H1 (cell line): ENCODE results near the gene SOX12. TPM values are rescaled to one million over a fixed set of nuclear protein-coding genes. Genes with fewer than 3 reads are reported as not detected.

Source experiments
- CTCF ChIA-PET: fragments of 300-600 bp; sonication (Branson Sonifier 250); formaldehyde crosslinking; loops from one replicate; lab custom pipeline; 2021; ENCODE audit not compliant: partially characterized antibody; lab: Charles Lee
- POLR2A ChIA-PET: fragments of 300-600 bp; sonication (Branson Sonifier 250); formaldehyde crosslinking; loops from one replicate; lab custom pipeline; 2021; ENCODE audit warnings: inconsistent platforms; ENCODE audit not compliant: partially characterized antibody; lab: Charles Lee
- DNase-seq, 2 experiments: peaks; one replicate each; pipeline versions ENCODE4 v3.0.0 to v3.0.0-alpha.2; 2010 to 2022; ENCODE audit warnings: low spot score in 2 of 2, low read depth in 1 of 2, mixed read lengths in 1 of 2
- FAIRE-seq: peaks from 2 replicates; lab custom pipeline; 2011; peaks lifted over from hg19 to GRCh38; lab: Jason Lieb, UNC
- H2AFZ ChIP-seq: 2 replicates; pipeline ENCODE4 v1.8.1; 2012; ENCODE audit warnings: low read length, inconsistent platforms
- H2AK5ac ChIP-seq: 2 replicates; pipeline ENCODE4 v1.6.1; 2013; ENCODE audit warnings: low read depth, low read length
- H2BK120ac ChIP-seq: replicated peaks from 2 replicates; pipeline ENCODE3; 2013; ENCODE audit warnings: low read depth, low read length, inconsistent platforms
- H2BK12ac ChIP-seq: 2 replicates; pipeline ENCODE4 v1.6.1; 2013; ENCODE audit warnings: low read depth, low read length
- H2BK15ac ChIP-seq: 2 replicates; pipeline ENCODE4 v1.6.1; 2013; ENCODE audit warnings: low read length
- H2BK20ac ChIP-seq: 2 replicates; pipeline ENCODE4 v1.6.1; 2013; ENCODE audit warnings: low read length
- H2BK5ac ChIP-seq: 2 replicates; pipeline ENCODE4 v1.6.1; 2013; ENCODE audit warnings: low read depth, low read length
- H3K14ac ChIP-seq: 2 replicates; pipeline ENCODE4 v1.6.1; 2013; ENCODE audit warnings: inconsistent platforms; ENCODE audit not compliant: insufficient read length
- H3K18ac ChIP-seq: 2 replicates; pipeline ENCODE4 v1.6.1; 2013; ENCODE audit warnings: low read length; ENCODE audit errors: extremely low read depth
- H3K23ac ChIP-seq: 2 replicates; pipeline ENCODE4 v1.6.1; 2013; ENCODE audit warnings: inconsistent platforms; ENCODE audit not compliant: insufficient read length
- H3K23me2 ChIP-seq: 2 replicates; pipeline ENCODE4 v1.6.1; 2013; ENCODE audit warnings: low read depth, low read length
- H3K27ac ChIP-seq: 2 replicates; pipeline ENCODE4 v1.6.1; 2011; ENCODE audit warnings: low read depth, low read length, inconsistent platforms
- H3K27me3 ChIP-seq, 4 experiments: replicated peaks in 1 of 4; 1 replicate in 1 of 4; 2 replicates in 3 of 4; pipeline versions ENCODE4 v1.6.1 to v1.8.1; 2011 to 2013; ENCODE audit warnings: low read length in 3 of 4, mild to moderate bottlenecking in 3 of 4, inconsistent platforms in 2 of 4, mixed read lengths in 2 of 4, moderate library complexity in 1 of 4; ENCODE audit not compliant: control insufficient read depth in 3 of 4, insufficient read depth in 3 of 4; ENCODE audit errors: extremely low read depth in 1 of 4
- H3K36me3 ChIP-seq, 4 experiments: 2 replicates each; pipeline versions ENCODE4 v1.6.1 to v1.8.1; 2011 to 2013; ENCODE audit warnings: mild to moderate bottlenecking in 4 of 4, low read length in 3 of 4, moderate library complexity in 2 of 4, control low read depth in 1 of 4, inconsistent platforms in 1 of 4; ENCODE audit not compliant: insufficient read depth in 4 of 4, control insufficient read depth in 2 of 4
- H3K4ac ChIP-seq: replicated peaks from 2 replicates; pipeline ENCODE3; 2013; ENCODE audit warnings: low read length, low read depth, mixed read lengths, inconsistent platforms; ENCODE audit not compliant: insufficient read length
- H3K4me1 ChIP-seq, 4 experiments: replicated peaks in 1 of 4; 1 replicate in 1 of 4; 2 replicates in 3 of 4; pipeline versions ENCODE4 v1.6.1 to v1.8.1; 2011 to 2013; ENCODE audit warnings: low read length in 3 of 4, inconsistent platforms in 2 of 4, mixed read lengths in 1 of 4; ENCODE audit not compliant: insufficient read depth in 4 of 4, control insufficient read depth in 3 of 4
- H3K4me2 ChIP-seq, 2 experiments: 2 replicates each; pipeline versions ENCODE4 v1.6.1 to v1.8.1; 2011 to 2013; ENCODE audit warnings: low read depth in 2 of 2, low read length in 2 of 2, control low read depth in 1 of 2, inconsistent platforms in 1 of 2, mild to moderate bottlenecking in 1 of 2; ENCODE audit not compliant: insufficient read depth in 1 of 2
- H3K4me3 ChIP-seq, 4 experiments: fragments of 200-600, 300-600 bp in 1 of 4; sonication (generic), shearing (Covaris generic), sonication (Bioruptor Twin) in 1 of 4; 2 replicates each; pipeline versions ENCODE4 v1.5.1 to v1.8.1; 2011 to 2016; ENCODE audit warnings: low read length in 4 of 4, low read depth in 3 of 4, control low read depth in 2 of 4, inconsistent platforms in 2 of 4, mild to moderate bottlenecking in 2 of 4, mixed read lengths in 1 of 4, moderate library complexity in 1 of 4; ENCODE audit not compliant: insufficient read depth in 2 of 4; ENCODE audit errors: extremely low read depth in 1 of 4
- H3K56ac ChIP-seq: replicated peaks from 2 replicates; pipeline ENCODE3; 2013; ENCODE audit warnings: low read depth, mild to moderate bottlenecking, mixed read lengths, low read length, inconsistent platforms; ENCODE audit not compliant: insufficient read length
- H3K79me1 ChIP-seq: 2 replicates; pipeline ENCODE4 v1.6.1; 2013; ENCODE audit warnings: low read depth, low read length, control low read depth
- H3K79me2 ChIP-seq, 2 experiments: 2 replicates each; pipeline versions ENCODE4 v1.6.1 to v1.8.1; 2012 to 2013; ENCODE audit warnings: low read length in 2 of 2, mild to moderate bottlenecking in 2 of 2, inconsistent platforms in 1 of 2; ENCODE audit not compliant: insufficient read depth in 2 of 2, control insufficient read depth in 1 of 2
- H3K9ac ChIP-seq, 4 experiments: replicated peaks in 1 of 4; 1 replicate in 1 of 4; 2 replicates in 3 of 4; pipeline versions ENCODE4 v1.6.1 to v1.8.1; 2011 to 2013; ENCODE audit warnings: low read depth in 3 of 4, low read length in 3 of 4, control low read depth in 2 of 4, mild to moderate bottlenecking in 2 of 4, moderate library complexity in 2 of 4, inconsistent platforms in 1 of 4; ENCODE audit errors: extremely low read depth in 1 of 4
- H3K9me3 ChIP-seq, 2 experiments: 2 replicates each; pipeline versions ENCODE4 v1.6.1 to v1.8.1; 2012 to 2013; ENCODE audit warnings: mild to moderate bottlenecking in 2 of 2, moderate library complexity in 2 of 2, control low read depth in 1 of 2, inconsistent platforms in 1 of 2, low read depth in 1 of 2, low read length in 1 of 2, mixed read lengths in 1 of 2; ENCODE audit not compliant: insufficient read depth in 2 of 2
- H4K20me1 ChIP-seq, 2 experiments: replicated peaks in 1 of 2; 2 replicates each; pipeline versions ENCODE3 to v1.8.1; 2011 to 2013; ENCODE audit warnings: inconsistent platforms in 2 of 2, low read length in 2 of 2, mild to moderate bottlenecking in 1 of 2; ENCODE audit not compliant: insufficient read depth in 2 of 2, control insufficient read depth in 1 of 2
- H4K5ac ChIP-seq: 2 replicates; pipeline ENCODE4 v1.6.1; 2013; ENCODE audit warnings: low read length, low read depth, mixed read lengths, inconsistent platforms; ENCODE audit not compliant: insufficient read length
- H4K8ac ChIP-seq: 2 replicates; pipeline ENCODE4 v1.8.0; 2013; ENCODE audit warnings: mild to moderate bottlenecking, moderate library complexity, low read length, inconsistent platforms; ENCODE audit not compliant: insufficient read depth; ENCODE audit errors: extremely low read depth
- H4K91ac ChIP-seq: replicated peaks from 2 replicates; pipeline ENCODE3; 2013; ENCODE audit warnings: low read length, mixed read lengths, inconsistent platforms; ENCODE audit not compliant: insufficient read length
- BACH1 ChIP-seq: IDR thresholded peaks from 2 replicates; pipeline ENCODE4 v1.6.1; 2012; ENCODE audit warnings: low read length, improper control_type of control experiment
- CREB1 ChIP-seq: IDR thresholded peaks from 2 replicates; pipeline ENCODE4 v1.6.1; 2012; ENCODE audit warnings: inconsistent platforms
- EGR1 ChIP-seq: IDR thresholded peaks from 2 replicates; pipeline ENCODE4 v1.6.1; 2011; ENCODE audit warnings: low read depth, low read length, borderline replicate concordance
- EP300 ChIP-seq, 2 experiments: IDR thresholded peaks; 1 replicate in 1 of 2; 2 replicates in 1 of 2; pipeline ENCODE4 v1.6.1; 2011 to 2012; ENCODE audit warnings: low read depth in 2 of 2, low read length in 2 of 2, mild to moderate bottlenecking in 2 of 2, borderline replicate concordance in 1 of 2, inconsistent platforms in 1 of 2, moderate library complexity in 1 of 2
- GTF2F1 ChIP-seq: IDR thresholded peaks from 2 replicates; pipeline ENCODE4 v1.6.1; 2012; ENCODE audit warnings: low read depth, low read length, improper control_type of control experiment, borderline replicate concordance
- KDM1A ChIP-seq: fragments of 200-600, 300-600 bp; sonication (generic); IDR thresholded peaks from 2 replicates; pipeline ENCODE4 v1.7.1; 2016; ENCODE audit warnings: mild to moderate bottlenecking, low read length, borderline replicate concordance
- KDM5A ChIP-seq: fragments of 200-600 bp; IDR thresholded peaks from 2 replicates; pipeline ENCODE4 v1.7.1; 2012; ENCODE audit warnings: mild to moderate bottlenecking, low read length, inconsistent platforms, mixed read lengths
- SAP30 ChIP-seq: fragments of 300-600 bp; sonication (generic); IDR thresholded peaks from 2 replicates; pipeline ENCODE4 v1.7.1; 2012; ENCODE audit warnings: low read length, moderate library complexity, mild to moderate bottlenecking, inconsistent platforms; ENCODE audit not compliant: insufficient read depth, insufficient replicate concordance
- TCF12 ChIP-seq: IDR thresholded peaks from 2 replicates; pipeline ENCODE4 v1.6.1; 2011; ENCODE audit warnings: low read depth, mild to moderate bottlenecking, low read length
- WGBS, 2 experiments: shearing (Covaris generic) in 1 of 2; methylation state at CpG; one replicate each; pipeline versions ENCODE4 v1.1.6 to v1.1.7; 2013 to 2015; ENCODE audit warnings: low lambda C conversion rate in 2 of 2, mixed read lengths in 2 of 2, inconsistent platforms in 1 of 2, low coverage in 1 of 2, missing lambda C conversion rate in 1 of 2; ENCODE audit not compliant: insufficient replicate concordance in 2 of 2, insufficient coverage in 1 of 2, insufficient read length in 1 of 2; ENCODE audit errors: extremely low coverage in 1 of 2, missing lambda C conversion rate in 1 of 2; 5-methylcytosine and 5-hydroxymethylcytosine counted together
- polyA plus RNA-seq, 7 experiments: library from polyadenylated mRNA; depleted of rRNA in 3 of 7; stranded (reverse) in 5 of 7; unstranded in 2 of 7; fragments of >200 nt in 5 of 7; fragments of 200-250 nt in 2 of 7; gene quantifications; 1 replicate in 5 of 7; 2 replicates in 1 of 7; 4 replicates in 1 of 7; pipeline versions ENCODE4 v1.2.1 to v1.2.3, GENCODE V29; 2011 to 2013; ENCODE audit warnings: missing spikeins in 2 of 7, mixed read lengths in 2 of 7
- total RNA-seq: library from RNA; stranded (reverse); fragmentation: NEBNext Ultra II Directional; extraction: Animal tissue kit (Norgen Biotek cat#: 25700); gene quantifications from 2 replicates; pipeline ENCODE4 v1.2.1, GENCODE V29; 2021
- TF ChIP-seq, protein P1 (sequence below): IDR thresholded peaks from 2 replicates; pipeline ENCODE4 v1.6.1; 2012; ENCODE audit warnings: inconsistent platforms

The SOX12 gene
- total and polyA plus RNA-seq, 2 of the 8 experiments (the other 6 are each of a cell fraction or from before 2014, with no cell fraction given): 6.4 to 63.0 TPM

DNA sequence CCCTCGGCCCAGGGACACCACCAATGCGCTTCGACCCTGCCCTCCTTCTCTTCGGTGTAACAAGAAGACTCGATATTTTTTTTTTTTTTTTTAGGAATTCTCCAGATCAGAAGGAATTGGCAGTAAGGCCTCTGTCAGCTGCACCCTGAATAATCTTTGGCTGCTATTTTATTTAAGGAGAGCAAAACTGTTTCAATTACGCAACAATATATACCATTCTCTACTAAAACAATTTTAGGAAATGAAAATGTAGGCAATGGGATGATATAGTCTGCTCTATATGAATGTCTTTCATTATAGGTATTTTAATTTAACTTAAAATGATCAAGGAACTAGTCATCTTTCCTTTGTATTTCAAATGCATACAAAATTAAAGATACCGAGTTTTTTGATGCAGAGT lies 14.7 kb upstream of the SOX12 start:
- H3K9ac ChIP-seq: no peak overlapping the region
- H2AK5ac ChIP-seq: no peak overlapping the region
- no peak overlapping the region for H2BK15ac ChIP-seq
- POLR2A ChIA-PET: interaction anchor here (1.9 to 6.4 kb wide), 4 partner anchors 12 to 37 kb away, joined by 6 to 97 read pairs (median 48); partner anchors contain the start of genes NRSN2, SOX12 and ZCCHC3
- CTCF ChIA-PET: interaction anchor here (1.0 to 4.5 kb wide), 4 partner anchors 11 to 44 kb away, joined by 3 to 30 read pairs (median 24); no protein-coding TSS in a partner anchor
- TF ChIP-seq CREB1: no peak
- TF ChIP-seq, protein P1, sequence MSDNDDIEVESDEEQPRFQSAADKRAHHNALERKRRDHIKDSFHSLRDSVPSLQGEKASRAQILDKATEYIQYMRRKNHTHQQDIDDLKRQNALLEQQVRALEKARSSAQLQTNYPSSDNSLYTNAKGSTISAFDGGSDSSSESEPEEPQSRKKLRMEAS: no peak
- no peak for TF ChIP-seq EP300 (IDR thresholded peaks at IDR 0.05; ENCODE audit: borderline replicate concordance in 1 of 2, low read depth in 2 of 2, low read length in 2 of 2)
- TF ChIP-seq EGR1: no peak
- no peak for TF ChIP-seq GTF2F1
- TF ChIP-seq KDM1A: no peak
- no peak for TF ChIP-seq BACH1
- TF ChIP-seq SAP30: no peak
- no peak for TF ChIP-seq TCF12
- TF ChIP-seq KDM5A: no peak
- TF ChIP-seq, all 59 proteins: peak for 0
- no peaks in the 10 kb centered on the region for H3K79me2 ChIP-seq
- H4K91ac ChIP-seq: no peak overlapping the region
- H4K20me1 ChIP-seq: no peaks in the 10 kb centered on the region
- no peak overlapping the region for H3K14ac ChIP-seq
- H4K5ac ChIP-seq: no peak overlapping the region
- no peak overlapping the region for H4K8ac ChIP-seq
- H3K23ac ChIP-seq: no peak overlapping the region
- H3K27me3 ChIP-seq: no peaks in the 10 kb centered on the region
- peak overlapping the region; percentile 19 to 92; a peak in 3 of 4 replicates for H3K4me2 ChIP-seq
- no peak overlapping the region for H2AFZ ChIP-seq
- H2BK12ac ChIP-seq: no peak overlapping the region
- no peak overlapping the region for H3K56ac ChIP-seq
- no peak overlapping the region for H3K27ac ChIP-seq
- H3K4ac ChIP-seq: no peak overlapping the region
- no peak overlapping the region for H2BK20ac ChIP-seq
- no peak overlapping the region for H2BK5ac ChIP-seq
- peak overlapping the region in 1 of 4 experiments; percentile 44; a peak in 2 of 8 replicates for H3K4me3 ChIP-seq
- no peak overlapping the region for H3K18ac ChIP-seq
- H2BK120ac ChIP-seq: no peak overlapping the region
- no peaks in the 10 kb centered on the region for H3K36me3 ChIP-seq
- 1% methylated on average over 7 of the region's 7 CpGs; no CpG with 5 or more reads in 1 of the 2 experiments for WGBS, 2 experiments
- DNase-seq (no peak), FAIRE-seq (no peak)
- peaks cover 4 to 9% (median 6%) of the 10 kb centered on the region in 4 experiments; a peak in 6 of 7 replicates for H3K4me1 ChIP-seq
- no peaks in the 10 kb centered on the region for H3K9me3 ChIP-seq
- H3K79me1 ChIP-seq: no peaks in the 10 kb centered on the region
- peaks cover 4% of the 10 kb centered on the region for H3K23me2 ChIP-seq
